ENCODE data around the gene CLDN3. TPM values are rescaled to one million over a fixed set of nuclear protein-coding genes. Genes with fewer than 3 reads are reported as not detected.

CLDN3 gene
- total and polyA plus RNA-seq, 9 of the 15 experiments (the other 6 are each of a cell fraction or from before 2014, with no cell fraction given): 0.29 TPM; not detected in 8

- TF ChIP-seq ZBTB17 (CRISPR knock-in tag; IDR thresholded peaks at IDR 0.05) (peak; percentile 88), ZNF140 (CRISPR knock-in tag; IDR thresholded peaks at IDR 0.05) (no peak), CBX2 (IDR thresholded peaks at IDR 0.05; ENCODE audit: insufficient read depth, low read length, poor library complexity, severe bottlenecking) (no peak), ZNF274 (IDR thresholded peaks at IDR 0.05; ENCODE audit: borderline replicate concordance, low read depth, low read length) (no peak; the same call in 1 of the 2 replicates), NR3C1 (CRISPR knock-in tag; IDR thresholded peaks at IDR 0.05) (no peak; the same call in 1 of the 2 replicates), ZNF639 (CRISPR knock-in tag; conservative IDR thresholded peaks at IDR 0.05 in 1 of 2, IDR thresholded peaks at IDR 0.05 in 1 of 2) (peak in 1 of 2 experiments; percentile 79; a peak in 1 of 4 replicates), NFXL1 (CRISPR knock-in tag; IDR thresholded peaks at IDR 0.05) (no peak), PHF21A (IDR thresholded peaks at IDR 0.05; ENCODE audit: borderline replicate concordance, low read depth) (0 out of 2 replicates have a peak, but pooled peaks have one; percentile 19), MXI1 (IDR thresholded peaks at IDR 0.05; ENCODE audit: low read depth, low read length) (0 out of 2 replicates have a peak, but pooled peaks have one; percentile 14), RFX7 (CRISPR knock-in tag; IDR thresholded peaks at IDR 0.05) (no peak), STAT5A (IDR thresholded peaks at IDR 0.05; ENCODE audit: borderline replicate concordance, low read length) (no peak)
- TF ChIP-seq, protein P1, sequence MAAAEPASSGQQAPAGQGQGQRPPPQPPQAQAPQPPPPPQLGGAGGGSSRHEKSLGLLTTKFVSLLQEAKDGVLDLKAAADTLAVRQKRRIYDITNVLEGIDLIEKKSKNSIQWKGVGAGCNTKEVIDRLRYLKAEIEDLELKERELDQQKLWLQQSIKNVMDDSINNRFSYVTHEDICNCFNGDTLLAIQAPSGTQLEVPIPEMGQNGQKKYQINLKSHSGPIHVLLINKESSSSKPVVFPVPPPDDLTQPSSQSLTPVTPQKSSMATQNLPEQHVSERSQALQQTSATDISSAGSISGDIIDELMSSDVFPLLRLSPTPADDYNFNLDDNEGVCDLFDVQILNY (CRISPR knock-in tag; IDR thresholded peaks at IDR 0.05): peak; percentile 79; the same call in 1 of the 2 replicates
- TF ChIP-seq, protein P2, sequence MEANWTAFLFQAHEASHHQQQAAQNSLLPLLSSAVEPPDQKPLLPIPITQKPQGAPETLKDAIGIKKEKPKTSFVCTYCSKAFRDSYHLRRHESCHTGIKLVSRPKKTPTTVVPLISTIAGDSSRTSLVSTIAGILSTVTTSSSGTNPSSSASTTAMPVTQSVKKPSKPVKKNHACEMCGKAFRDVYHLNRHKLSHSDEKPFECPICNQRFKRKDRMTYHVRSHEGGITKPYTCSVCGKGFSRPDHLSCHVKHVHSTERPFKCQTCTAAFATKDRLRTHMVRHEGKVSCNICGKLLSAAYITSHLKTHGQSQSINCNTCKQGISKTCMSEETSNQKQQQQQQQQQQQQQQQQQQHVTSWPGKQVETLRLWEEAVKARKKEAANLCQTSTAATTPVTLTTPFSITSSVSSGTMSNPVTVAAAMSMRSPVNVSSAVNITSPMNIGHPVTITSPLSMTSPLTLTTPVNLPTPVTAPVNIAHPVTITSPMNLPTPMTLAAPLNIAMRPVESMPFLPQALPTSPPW (CRISPR knock-in tag; IDR thresholded peaks at IDR 0.05): peak; percentile 83
- TF ChIP-seq, protein P3, sequence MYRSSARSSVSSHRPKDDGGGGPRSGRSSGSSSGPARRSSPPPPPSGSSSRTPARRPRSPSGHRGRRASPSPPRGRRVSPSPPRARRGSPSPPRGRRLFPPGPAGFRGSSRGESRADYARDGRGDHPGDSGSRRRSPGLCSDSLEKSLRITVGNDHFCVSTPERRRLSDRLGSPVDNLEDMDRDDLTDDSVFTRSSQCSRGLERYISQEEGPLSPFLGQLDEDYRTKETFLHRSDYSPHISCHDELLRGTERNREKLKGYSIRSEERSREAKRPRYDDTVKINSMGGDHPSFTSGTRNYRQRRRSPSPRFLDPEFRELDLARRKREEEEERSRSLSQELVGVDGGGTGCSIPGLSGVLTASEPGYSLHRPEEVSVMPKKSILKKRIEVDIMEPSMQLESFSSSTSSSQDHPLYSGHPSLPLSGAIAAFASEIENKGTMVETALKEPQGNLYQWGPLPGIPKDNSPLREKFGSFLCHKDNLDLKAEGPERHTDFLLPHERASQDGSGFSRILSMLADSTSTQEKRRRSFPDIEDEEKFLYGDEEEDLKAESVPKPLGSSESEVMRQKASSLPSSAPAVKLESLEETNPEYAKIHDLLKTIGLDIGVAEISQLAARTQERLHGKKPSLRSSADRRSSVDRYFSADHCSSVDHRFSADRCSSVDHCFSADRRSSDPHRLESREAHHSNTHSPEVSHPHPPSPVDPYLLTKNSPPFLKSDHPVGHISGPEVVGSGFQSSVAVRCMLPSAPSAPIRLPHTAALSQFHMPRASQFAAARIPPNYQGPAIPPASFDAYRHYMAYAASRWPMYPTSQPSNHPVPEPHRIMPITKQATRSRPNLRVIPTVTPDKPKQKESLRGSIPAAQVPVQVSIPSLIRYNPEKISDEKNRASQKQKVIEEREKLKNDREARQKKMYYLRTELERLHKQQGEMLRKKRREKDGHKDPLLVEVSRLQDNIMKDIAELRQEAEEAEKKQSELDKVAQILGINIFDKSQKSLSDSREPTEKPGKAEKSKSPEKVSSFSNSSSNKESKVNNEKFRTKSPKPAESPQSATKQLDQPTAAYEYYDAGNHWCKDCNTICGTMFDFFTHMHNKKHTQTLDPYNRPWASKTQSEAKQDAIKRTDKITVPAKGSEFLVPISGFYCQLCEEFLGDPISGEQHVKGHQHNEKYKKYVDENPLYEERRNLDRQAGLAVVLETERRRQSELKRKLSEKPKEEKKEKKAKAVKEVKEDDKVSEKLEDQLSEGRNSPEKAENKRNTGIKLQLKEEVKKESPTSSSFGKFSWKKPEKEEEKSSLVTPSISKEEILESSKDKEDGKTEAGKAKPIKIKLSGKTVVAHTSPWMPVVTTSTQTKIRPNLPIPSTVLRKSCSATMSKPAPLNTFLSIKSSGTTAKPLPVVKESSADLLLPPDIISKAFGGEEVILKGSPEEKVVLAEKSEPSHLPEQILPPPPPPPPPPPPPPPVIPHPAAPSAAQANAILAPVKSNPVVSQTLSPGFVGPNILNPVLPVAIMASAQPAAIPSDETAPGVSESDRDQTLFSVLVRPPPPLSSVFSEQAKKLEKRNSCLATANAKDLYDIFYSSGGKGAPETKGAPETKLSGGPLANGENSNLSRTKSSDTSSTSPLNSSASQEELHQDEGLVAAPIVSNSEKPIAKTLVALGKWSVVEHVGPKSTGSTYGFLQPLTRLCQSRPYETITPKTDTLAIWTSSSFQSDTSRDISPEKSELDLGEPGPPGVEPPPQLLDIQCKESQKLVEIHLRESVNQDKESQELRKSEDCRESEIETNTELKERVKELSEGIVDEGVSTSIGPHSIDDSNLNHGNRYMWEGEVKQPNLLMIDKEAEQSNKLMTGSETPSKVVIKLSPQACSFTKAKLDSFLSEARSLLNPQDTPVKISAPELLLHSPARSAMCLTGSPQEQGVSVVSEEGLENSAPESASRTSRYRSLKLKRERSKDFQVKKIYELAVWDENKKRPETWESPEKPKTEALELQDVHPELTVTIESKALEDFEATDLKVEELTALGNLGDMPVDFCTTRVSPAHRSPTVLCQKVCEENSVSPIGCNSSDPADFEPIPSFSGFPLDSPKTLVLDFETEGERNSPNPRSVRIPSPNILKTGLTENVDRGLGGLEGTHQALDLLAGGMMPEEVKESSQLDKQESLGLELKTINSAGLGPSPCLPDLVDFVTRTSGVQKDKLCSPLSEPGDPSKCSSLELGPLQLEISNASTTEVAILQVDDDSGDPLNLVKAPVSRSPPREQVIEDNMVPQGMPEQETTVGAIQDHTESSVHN (IDR thresholded peaks at IDR 0.05; ENCODE audit: borderline replicate concordance in 1 of 2, low read depth in 1 of 2): no peak
Observed at GRCh38 chr7:73738612-73739386, 31.3 kb downstream of the CLDN3 start, which contains the start of gene ABHD11 (continued).
